ENCODE results near the gene TCL1A. TPM values are rescaled to one million over a fixed set of nuclear protein-coding genes. Genes with fewer than 3 reads are reported as not detected.

The TCL1A gene
- total RNA-seq, 4 donors from 2014 or later = 0.99 TPM; not detected in 3

- H3K9me3 ChIP-seq = no peaks in the 10 kb centered on the region
- intact Hi-C loops (cut with DNase I) = no loop called here
- WGBS = 100% methylated on average over 3 of the region's 3 CpGs
- H3K27me3 ChIP-seq = peaks cover 0 to 37% (median 2%) of the 10 kb centered on the region in 4 donors
- TF ChIP-seq CTCF (IDR thresholded peaks at IDR 0.05) = no peak
- TF ChIP-seq EP300 (IDR thresholded peaks at IDR 0.05) = no peak
- no peak for TF ChIP-seq POLR2AphosphoS5 (IDR thresholded peaks at IDR 0.05)
- no peak for TF ChIP-seq POLR2A (IDR thresholded peaks at IDR 0.05; ENCODE audit: low read depth)
- peaks cover 0 to 10% (median 5%) of the 10 kb centered on the region in 4 donors for H3K4me1 ChIP-seq
- no peak overlapping the region for H3K4me3 ChIP-seq
- no peak for DNase-seq (ENCODE audit: extremely low spot score)
- no peaks in the 10 kb centered on the region for H3K36me3 ChIP-seq
- no peak overlapping the region for H3K27ac ChIP-seq (replicated peaks in 1 of 4)
Measured at GRCh38 chr14:95664066-95664465, 49.9 kb downstream of the TCL1A start.

- Histone ChIP-seq H3K27ac (replicated peaks in 1 of 4) (no peak overlapping the region), H3K27me3 (peaks cover 0 to 45% (median 2%) of the 10 kb centered on the region in 4 donors), H3K4me3 (no peak overlapping the region), H3K9me3 (no peaks in the 10 kb centered on the region), H3K36me3 (no peaks in the 10 kb centered on the region), H3K4me1 (peaks cover 0 to 10% (median 5%) of the 10 kb centered on the region in 4 donors)
- intact Hi-C loops (cut with DNase I) = no loop called here
- TF ChIP-seq POLR2AphosphoS5 (IDR thresholded peaks at IDR 0.05) (no peak), CTCF (IDR thresholded peaks at IDR 0.05) (no peak), EP300 (IDR thresholded peaks at IDR 0.05) (no peak), POLR2A (IDR thresholded peaks at IDR 0.05; ENCODE audit: low read depth) (no peak)
- 73% methylated on average over 5 of the region's 5 CpGs for WGBS
- no peak for DNase-seq (ENCODE audit: extremely low spot score)
Measured at GRCh38 chr14:95663226-95663797, 50.6 kb downstream of the TCL1A start.

- H3K4me3 ChIP-seq = no peak overlapping the region
- TF ChIP-seq CTCF (IDR thresholded peaks at IDR 0.05) (no peak), EP300 (IDR thresholded peaks at IDR 0.05) (no peak), POLR2A (IDR thresholded peaks at IDR 0.05; ENCODE audit: low read depth) (no peak), POLR2AphosphoS5 (IDR thresholded peaks at IDR 0.05) (no peak)
- 43% methylated on average over 4 of the region's 4 CpGs for WGBS
Measured at GRCh38 chr14:95662376-95663186, 51.3 kb downstream of the TCL1A start.

GRCh38 chr14:95660651-95661515, 53.0 kb downstream of the TCL1A start:
- H3K9me3 ChIP-seq = no peaks in the 10 kb centered on the region
- TF ChIP-seq EP300 (IDR thresholded peaks at IDR 0.05) (no peak), CTCF (IDR thresholded peaks at IDR 0.05) (no peak), POLR2A (IDR thresholded peaks at IDR 0.05; ENCODE audit: low read depth) (no peak), POLR2AphosphoS5 (IDR thresholded peaks at IDR 0.05) (no peak)
- H3K4me3 ChIP-seq = no peak overlapping the region
- H3K27me3 ChIP-seq = peaks cover 0 to 38% (median 2%) of the 10 kb centered on the region in 4 donors
- DNase-seq (ENCODE audit: extremely low spot score) = no peak
- no peak overlapping the region for H3K27ac ChIP-seq (replicated peaks in 1 of 4)
- 35% methylated on average over 13 of the region's 13 CpGs for WGBS
- peaks cover 0 to 10% (median 5%) of the 10 kb centered on the region in 4 donors for H3K4me1 ChIP-seq
- H3K36me3 ChIP-seq = no peaks in the 10 kb centered on the region
- intact Hi-C loops (cut with DNase I) = no loop called here

More at GRCh38 chr14:95662376-95663186, 51.3 kb downstream of the TCL1A start:
- Histone ChIP-seq H3K27me3 (peaks cover 0 to 52% (median 2%) of the 10 kb centered on the region in 4 donors), H3K36me3 (no peaks in the 10 kb centered on the region), H3K4me1 (peaks cover 0 to 10% (median 5%) of the 10 kb centered on the region in 4 donors), H3K27ac (replicated peaks in 1 of 4) (no peak overlapping the region), H3K9me3 (no peaks in the 10 kb centered on the region)
- intact Hi-C loops (cut with DNase I) = no loop called here
- DNase-seq (ENCODE audit: extremely low spot score) = no peak

Data from esophagus muscularis mucosa (tissue), 4 donors.